OCI-M2 (cell line): ENCODE measurements around the gene ASPSCR1.

Source experiments
- DNase-seq: peaks from one replicate; lab custom pipeline; 2025; ENCODE audit not compliant: unreplicated experiment; lab: John Stamatoyannopoulos, UW

Gene ASPSCR1

GRCh38 chr17:81998691-81999438, 21.4 kb downstream of the ASPSCR1 start:
- DNase-seq: no peak

GRCh38 chr17:81999587-81999975, 22.2 kb downstream of the ASPSCR1 start:
- DNase-seq: no peak

GRCh38 chr17:81999976-82000802, 22.8 kb downstream of the ASPSCR1 start:
- DNase-seq: no peak

GRCh38 chr17:82000803-82001570, 23.6 kb downstream of the ASPSCR1 start:
- DNase-seq: no peak

- no peak for DNase-seq
Measured at GRCh38 chr17:82001571-82002056, 24.2 kb downstream of the ASPSCR1 start.

- DNase-seq: no peak
Measured at GRCh38 chr17:82003411-82004381, 26.3 kb downstream of the ASPSCR1 start.

GRCh38 chr17:82004517-82005455, 27.4 kb downstream of the ASPSCR1 start:
- no peak for DNase-seq

GRCh38 chr17:82005701-82006348, 28.4 kb downstream of the ASPSCR1 start:
- DNase-seq: no peak

GRCh38 chr17:82006468-82007227, 29.2 kb downstream of the ASPSCR1 start:
- DNase-seq: no peak

- DNase-seq: no peak
Measured at GRCh38 chr17:82007228-82007494, 29.7 kb downstream of the ASPSCR1 start.

GRCh38 chr17:82007495-82008257, 30.2 kb downstream of the ASPSCR1 start:
- DNase-seq: no peak

GRCh38 chr17:82008258-82008940, 31.0 kb downstream of the ASPSCR1 start:
- no peak for DNase-seq

- no peak for DNase-seq
Measured at GRCh38 chr17:82008941-82009405, 31.5 kb downstream of the ASPSCR1 start.

GRCh38 chr17:82009413-82009812, 32.0 kb downstream of the ASPSCR1 start:
- DNase-seq: no peak

GRCh38 chr17:82010575-82011525, 33.4 kb downstream of the ASPSCR1 start:
- DNase-seq: no peak
